Left colon (tissue), 2 donors: ENCODE results near the gene KIF9. TPM values are rescaled to one million over a fixed set of nuclear protein-coding genes. Genes with fewer than 3 reads are reported as not detected.
"Not testable (repeated sequence)": the region's sequence is repeated elsewhere in the genome, so short reads cannot be mapped to it uniquely, and the experiment has no call there.

Experiments
- ATAC-seq: fragments of 200-7000 bp; cut with Tn5 transposase; one replicate; pipeline ENCODE4 v1.9.1; 2020; ENCODE audit warnings: mild to moderate bottlenecking, moderate library complexity
- DNase-seq, 2 donors: peaks; one replicate each; pipeline ENCODE4 v3.0.0-alpha.2; 2020
- intact Hi-C, 2 donors: fragments of 100-400 bp; cut with DNase I in 1 of 2; cut with micrococcal nuclease in 1 of 2; formaldehyde crosslinking; loops; one replicate each; pipeline versions ENCODE4 v1.11.2 to v1.14.0; 2022; cut with DNase I, micrococcal nuclease
- total RNA-seq, 2 donors: library from RNA; stranded (reverse); fragmentation: NEBNext Ultra II Directional; extraction: Animal tissue kit (Norgen Biotek cat#: 25700); gene quantifications; one replicate each; pipeline ENCODE4 v1.2.1, GENCODE V29; 2021
- donor health status: DM: no; HTN: no; CAD: no.
- donor health status: DM: yes; HTN: yes; CAD: no.

Gene KIF9
- total RNA-seq, 2 donors from 2014 or later: 5.8 to 6.1 TPM

DNA sequence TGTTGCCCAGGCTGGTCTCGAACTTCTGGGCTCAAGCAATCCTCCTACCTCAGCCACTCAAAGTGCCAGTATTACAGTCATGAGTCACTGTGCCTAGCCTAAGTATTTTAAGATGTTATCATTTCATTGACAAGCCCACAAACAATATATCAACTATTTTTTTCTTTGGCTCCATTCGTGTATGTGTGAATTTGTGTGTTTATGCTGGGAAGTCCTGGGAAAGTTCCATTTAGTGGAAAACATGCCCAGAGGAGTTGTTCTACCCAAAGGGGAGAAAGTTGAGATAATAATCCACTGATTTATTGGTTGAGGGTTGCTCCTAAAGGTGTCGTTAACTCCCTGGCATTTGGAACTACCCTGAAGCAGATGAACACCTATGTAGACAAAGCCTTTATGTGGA is 58.8 kb downstream of the KIF9 start:
- DNase-seq: no peak
- intact Hi-C loops: no loop called here
- ATAC-seq: no peak

DNA sequence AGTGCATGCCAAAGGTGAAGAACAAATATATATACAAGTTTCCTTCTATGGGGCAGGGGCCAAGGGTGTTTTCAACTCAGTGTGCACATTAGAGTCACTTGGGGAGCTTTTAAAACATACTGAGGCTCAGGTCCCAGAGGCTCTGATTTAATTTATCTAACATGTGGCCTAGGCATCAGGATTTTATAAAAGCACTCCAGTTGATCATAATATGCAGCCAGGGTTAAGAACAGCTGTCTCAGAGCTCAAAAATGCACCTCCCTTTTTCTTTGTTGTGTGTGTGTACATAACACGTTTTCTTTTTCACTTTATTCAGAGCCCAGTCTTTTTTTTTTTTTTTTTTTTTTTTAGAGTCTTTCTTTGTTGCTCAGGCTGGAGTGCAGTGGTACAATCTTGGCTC is 60.8 kb downstream of the KIF9 start:
- ATAC-seq (no peak), DNase-seq (no peak)
- intact Hi-C loops: no loop called here

DNA sequence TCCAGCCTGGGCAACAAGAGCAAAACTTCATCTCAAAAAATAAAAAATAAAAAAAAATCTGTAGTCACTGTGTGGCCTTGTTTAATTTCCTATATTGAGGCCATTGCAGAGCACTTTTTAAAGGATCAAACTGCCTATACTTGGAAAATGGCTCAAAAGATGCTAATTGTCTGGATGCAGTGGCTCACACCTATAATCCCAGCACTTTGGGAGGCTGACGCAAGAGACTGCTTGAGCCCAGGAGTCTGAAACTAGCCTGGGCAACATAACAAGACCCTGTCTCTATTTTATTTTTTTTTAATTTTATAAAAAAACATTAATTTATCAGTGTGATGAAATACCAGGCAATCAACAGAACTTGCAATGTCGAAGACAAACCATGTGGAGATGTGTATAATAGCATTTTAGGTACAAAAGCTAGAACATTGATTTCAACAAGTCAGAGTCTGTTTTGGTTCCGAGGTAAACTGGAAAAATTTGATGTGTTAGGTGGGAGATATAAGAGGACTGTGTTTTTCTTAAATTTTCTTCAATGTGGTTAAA is 71.7 kb downstream of the KIF9 start:
- intact Hi-C loops: no loop called here
- ATAC-seq (no peak), DNase-seq (no peak)

DNA sequence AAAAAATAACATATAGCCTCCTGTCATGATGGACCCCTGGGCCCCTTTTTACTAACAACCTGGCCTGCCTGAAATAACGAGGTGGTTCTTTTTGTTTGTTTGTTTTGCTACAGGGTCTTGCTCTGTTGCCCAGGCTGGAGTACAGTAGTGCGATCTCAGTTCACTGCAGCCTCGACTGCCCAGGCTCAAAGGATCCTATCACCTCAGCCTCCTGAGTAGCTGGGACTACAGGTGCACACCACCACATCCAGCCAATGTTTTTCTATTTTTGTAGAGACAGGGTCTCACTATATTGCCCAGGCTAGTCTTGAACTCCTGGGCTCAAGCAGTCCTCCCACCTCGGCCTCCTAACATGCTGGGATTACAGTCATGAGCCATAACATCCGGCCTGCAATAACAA is 76.6 kb downstream of the KIF9 start:
- ATAC-seq, DNase-seq, intact Hi-C loops: not testable (repeated sequence)

DNA sequence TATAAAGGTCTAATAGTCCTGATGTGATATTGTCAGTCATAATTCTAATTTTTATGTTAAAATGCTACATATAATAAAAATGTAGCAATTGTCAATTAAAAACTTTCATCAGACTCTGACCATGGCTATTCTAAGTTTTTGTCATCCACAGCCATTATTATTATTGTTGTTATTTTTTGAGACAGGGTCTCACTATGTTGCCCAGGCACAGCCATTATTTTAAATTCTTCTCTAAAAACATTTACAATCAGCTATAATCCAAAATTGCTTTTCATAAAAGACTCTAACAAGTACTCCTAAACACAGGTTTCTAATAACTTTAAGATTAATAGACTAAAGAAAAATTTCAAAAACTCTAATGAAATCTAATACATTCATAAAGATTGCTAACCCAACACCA is 77.7 kb downstream of the KIF9 start:
- ATAC-seq (no peak), DNase-seq (no peak)
- intact Hi-C loops: no loop called here

DNA sequence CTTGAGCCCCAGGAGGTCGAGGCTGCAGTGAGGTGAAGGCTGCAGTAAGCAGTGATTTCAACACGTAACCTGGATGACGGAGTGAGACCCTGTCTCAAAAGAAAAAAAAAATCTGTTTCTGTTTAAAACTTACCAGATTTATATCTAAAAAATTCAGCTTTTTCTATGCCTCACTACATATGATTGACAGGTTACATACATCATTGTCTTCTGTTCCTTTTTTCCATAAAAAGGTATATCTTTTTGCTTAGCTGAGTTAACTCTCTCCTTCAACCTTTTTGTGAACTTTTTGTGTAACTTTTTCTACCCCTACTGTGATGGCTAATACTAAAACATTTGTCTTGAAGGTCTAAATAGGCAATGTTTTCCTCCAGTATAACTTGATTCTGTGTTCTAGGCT is 80.1 kb downstream of the KIF9 start:
- ATAC-seq: no peak
- intact Hi-C loops: no loop called here
- DNase-seq: no peak

DNA sequence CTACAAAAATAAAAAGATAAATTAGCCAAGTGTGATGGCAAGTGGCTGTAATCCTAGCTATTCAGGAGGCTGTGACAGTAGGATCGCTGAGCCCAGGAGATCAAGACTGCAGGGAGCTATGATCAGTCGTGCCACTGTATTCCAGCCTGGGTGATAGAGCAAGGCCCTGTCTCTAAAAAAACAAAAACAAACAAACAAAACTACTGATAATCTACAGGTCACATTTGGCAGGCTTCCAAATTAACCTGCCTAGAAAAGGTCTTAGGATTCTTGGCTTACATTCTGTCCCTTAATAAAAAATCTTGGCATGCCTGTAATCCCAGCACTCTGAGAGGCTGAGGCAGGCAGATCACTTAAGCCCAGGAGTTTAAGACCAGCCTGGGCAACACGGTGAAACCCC is 85.3 kb downstream of the KIF9 start:
- DNase-seq (no peak), ATAC-seq (no peak)
- intact Hi-C loops: no loop called here

DNA sequence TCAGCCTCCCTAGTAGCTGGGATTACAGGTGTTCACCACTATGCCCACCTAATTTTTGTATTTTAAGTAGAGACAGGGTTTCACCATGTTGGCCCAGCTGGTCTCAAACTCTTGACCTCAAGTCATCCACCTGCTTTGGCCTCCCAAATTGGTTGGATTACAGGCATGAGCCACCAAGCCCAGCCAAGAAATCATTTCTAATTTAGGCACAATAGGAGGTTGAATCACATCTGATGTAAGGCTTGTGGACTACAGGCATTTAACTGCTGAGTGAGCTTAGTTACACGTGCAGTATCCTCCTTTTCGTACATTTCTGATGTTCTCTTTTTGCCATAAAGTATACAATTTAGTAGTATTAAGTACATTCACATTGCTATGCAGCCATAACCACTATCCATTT is 87.6 kb downstream of the KIF9 start:
- DNase-seq (no peak), ATAC-seq (no peak)
- intact Hi-C loops: no loop called here

DNA sequence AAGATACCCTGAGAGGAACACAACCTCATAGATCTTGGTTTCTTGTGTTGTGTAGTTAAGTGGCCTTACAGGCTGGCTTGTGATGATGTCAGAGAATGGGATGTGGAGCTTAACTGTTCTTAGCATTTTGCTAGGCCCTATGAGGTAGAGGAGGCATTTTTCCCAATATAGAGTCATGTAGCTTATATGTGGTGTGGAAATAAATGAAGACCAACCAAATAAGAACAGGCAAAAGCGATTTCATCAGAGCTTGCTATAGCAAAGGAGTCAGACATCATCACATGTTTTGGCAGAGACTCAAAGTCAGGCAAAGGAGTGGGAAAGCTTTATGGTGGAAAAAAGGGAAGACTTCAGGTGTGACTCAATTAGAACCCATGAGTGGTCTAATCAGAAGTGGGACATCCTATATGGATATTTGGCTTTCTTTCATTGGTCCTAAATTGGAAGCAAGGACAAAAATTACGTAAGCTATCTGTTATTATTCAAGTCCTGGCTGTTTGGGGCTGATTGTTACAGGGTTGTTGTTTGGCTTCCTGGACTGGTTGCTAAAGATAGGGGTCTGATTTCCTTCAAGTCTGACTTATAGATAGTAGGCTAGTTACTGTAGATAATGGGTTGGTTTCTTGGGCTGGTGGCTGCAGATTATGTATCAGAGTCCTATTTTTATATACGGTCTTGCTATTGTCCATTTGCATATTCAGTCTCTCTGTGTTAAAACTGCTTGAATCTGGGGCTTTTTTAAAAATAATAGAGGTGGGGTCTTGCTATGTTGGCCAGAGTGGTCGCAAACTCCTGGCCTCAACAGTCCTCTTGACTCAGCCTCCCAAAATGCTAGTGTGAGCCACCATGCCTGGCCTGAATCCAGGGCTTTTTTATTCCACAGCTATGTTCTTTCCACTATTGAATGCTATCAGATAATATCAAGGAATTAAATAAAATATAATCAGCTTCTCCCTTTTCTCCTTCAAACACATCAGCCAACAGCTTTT is 88.4 kb downstream of the KIF9 start:
- no peak for DNase-seq
- intact Hi-C loops: no loop called here
- no peak for ATAC-seq

DNA sequence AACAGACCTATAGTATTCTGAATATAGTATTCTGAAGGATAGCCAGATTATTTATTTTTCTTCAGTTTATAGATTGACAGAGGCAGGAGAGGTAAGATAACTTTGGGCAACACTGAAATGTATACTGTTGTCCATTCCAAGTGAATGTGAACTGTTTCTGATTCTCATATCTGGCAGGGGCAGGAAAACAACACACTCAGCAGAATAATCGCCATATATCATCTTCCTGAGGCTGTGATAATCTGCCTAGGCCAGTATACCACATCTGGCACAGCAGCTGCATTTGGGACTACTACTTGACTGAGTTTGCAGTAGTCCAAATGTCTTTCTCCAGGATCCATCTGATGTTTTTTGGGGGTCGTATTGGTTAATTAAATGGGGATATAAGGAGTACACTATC is 96.3 kb downstream of the KIF9 start:
- intact Hi-C loops: no loop called here
- no peak for DNase-seq
- ATAC-seq: no peak

DNA sequence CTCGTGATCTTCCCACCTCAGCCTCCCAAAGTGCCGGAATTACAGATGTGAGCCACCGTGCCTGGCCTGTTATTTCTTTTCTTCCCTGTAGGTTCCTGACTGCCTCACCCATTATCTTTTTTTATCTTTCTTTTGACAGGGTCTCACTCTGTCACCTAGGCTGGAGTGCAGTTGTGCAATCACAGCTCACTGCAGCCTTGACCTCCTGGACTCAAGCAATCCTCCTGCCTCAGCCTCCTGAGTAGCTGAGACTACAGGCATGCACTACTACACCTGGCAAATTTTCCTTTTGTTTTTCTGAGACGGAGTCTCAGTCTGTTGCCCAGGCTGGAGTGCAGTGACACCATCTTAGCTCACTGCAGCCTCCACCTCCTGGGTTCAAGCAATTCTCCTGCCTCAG is 100.9 kb downstream of the KIF9 start:
- DNase-seq, ATAC-seq, intact Hi-C loops: not testable (repeated sequence)

DNA sequence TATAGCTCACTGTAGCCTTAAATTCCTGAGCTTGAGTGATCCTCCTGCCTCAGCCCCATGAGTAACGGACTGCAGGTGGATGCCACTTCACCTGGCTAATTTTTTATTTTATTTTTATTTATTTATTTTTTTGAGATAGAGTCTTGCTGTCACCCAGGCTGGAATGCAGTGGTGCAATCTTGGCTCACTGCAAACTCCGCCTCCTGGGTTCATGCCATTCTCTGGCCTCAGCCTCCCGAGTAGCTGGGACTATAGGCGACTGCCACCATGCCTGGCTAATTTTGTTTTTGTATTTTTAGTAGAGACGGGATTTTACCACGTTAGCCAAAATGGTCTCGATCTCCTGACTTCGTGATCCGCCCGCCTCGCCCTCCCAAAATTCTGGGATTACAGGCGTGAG is 102.6 kb downstream of the KIF9 start:
- ATAC-seq, DNase-seq, intact Hi-C loops: not testable (repeated sequence)

Other genes with a start within 250 kb of the KIF9 start
- 10 to 100 TPM; 45.3 to 49.1 TPM for gene SETD2, start 118.7 kb downstream of the KIF9 start, total RNA-seq
- 10 to 100 TPM; 17.7 to 26.9 TPM for gene KLHL18, start 145 bp upstream of the KIF9 start, total RNA-seq
- gene PTPN23, start 98.2 kb upstream of the KIF9 start, total RNA-seq: 10 to 100 TPM; 35.9 to 43.4 TPM
- gene SCAP, start 193.1 kb upstream of the KIF9 start, total RNA-seq: 100 to 1,000 TPM; 118 to 123 TPM
- gene ELP6, start 230.9 kb upstream of the KIF9 start, total RNA-seq: 10 to 100 TPM; 21.7 to 22.4 TPM